Loucy (cell line): ENCODE results near the gene CRYBA1.

Experiments
- EZH2phosphoT487 ChIP-seq: fragments of 200-600 bp; IDR thresholded peaks from 2 replicates; pipeline ENCODE4 v1.6.1; 2018; ENCODE audit warnings: antibody characterized with exemption, mild to moderate bottlenecking, moderate library complexity, borderline replicate concordance
- TF ChIP-seq, protein P1 (sequence below): fragments of 200-600 bp; sonication (generic); conservative IDR thresholded peaks from 2 replicates; pipeline ENCODE4 v1.5.1; 2014; ENCODE audit warnings: mild to moderate bottlenecking, antibody characterized with exemption, low read length

DNA sequence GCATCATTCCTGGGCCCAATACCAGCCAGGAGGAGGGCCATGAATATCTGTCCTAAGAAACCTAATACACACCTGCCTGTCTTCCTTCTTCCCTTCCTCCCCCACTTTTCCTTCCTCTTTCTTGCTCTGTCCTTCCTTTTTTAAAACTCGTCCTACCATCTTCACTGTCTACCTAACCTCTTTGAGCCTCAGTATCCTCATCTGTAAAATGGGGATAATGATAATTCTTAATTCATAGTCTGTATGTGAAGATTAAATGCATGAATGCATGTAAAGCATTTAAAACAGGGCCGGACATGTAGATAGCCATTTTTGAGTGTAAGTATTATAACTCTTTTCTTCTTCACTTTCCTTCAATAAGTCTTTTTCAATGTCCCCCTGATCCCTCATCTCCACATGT, 560 bp downstream of the CRYBA1 start:
- TF ChIP-seq, protein P1, sequence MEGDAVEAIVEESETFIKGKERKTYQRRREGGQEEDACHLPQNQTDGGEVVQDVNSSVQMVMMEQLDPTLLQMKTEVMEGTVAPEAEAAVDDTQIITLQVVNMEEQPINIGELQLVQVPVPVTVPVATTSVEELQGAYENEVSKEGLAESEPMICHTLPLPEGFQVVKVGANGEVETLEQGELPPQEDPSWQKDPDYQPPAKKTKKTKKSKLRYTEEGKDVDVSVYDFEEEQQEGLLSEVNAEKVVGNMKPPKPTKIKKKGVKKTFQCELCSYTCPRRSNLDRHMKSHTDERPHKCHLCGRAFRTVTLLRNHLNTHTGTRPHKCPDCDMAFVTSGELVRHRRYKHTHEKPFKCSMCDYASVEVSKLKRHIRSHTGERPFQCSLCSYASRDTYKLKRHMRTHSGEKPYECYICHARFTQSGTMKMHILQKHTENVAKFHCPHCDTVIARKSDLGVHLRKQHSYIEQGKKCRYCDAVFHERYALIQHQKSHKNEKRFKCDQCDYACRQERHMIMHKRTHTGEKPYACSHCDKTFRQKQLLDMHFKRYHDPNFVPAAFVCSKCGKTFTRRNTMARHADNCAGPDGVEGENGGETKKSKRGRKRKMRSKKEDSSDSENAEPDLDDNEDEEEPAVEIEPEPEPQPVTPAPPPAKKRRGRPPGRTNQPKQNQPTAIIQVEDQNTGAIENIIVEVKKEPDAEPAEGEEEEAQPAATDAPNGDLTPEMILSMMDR, result no peak
- TF ChIP-seq EZH2phosphoT487, result no peak
